Cardiac muscle cell (in vitro differentiated cells and primary cell): ENCODE results near the gene PFKFB2. TPM values are rescaled to one million over a fixed set of nuclear protein-coding genes. Genes with fewer than 3 reads are reported as not detected.

Experiments used
- DNase-seq, 2 donors: peaks; one replicate each; pipeline versions ENCODE4 v3.0.0 to v3.0.0-alpha.2; 2010 to 2017; ENCODE audit warnings: low read depth in 1 of 2, low spot score in 1 of 2
- H3K27ac ChIP-seq: fragments of 200-600 bp; sonication (generic); 2 replicates; pipeline ENCODE4 v1.5.1; 2016
- H3K27me3 ChIP-seq: fragments of 200-600 bp; sonication (generic); 2 replicates; pipeline ENCODE4 v1.6.0; 2016; ENCODE audit warnings: control low read depth
- H3K36me3 ChIP-seq: fragments of 200-600 bp; sonication (generic); 2 replicates; pipeline ENCODE4 v1.5.1; 2016; ENCODE audit warnings: control low read depth
- H3K4me1 ChIP-seq: fragments of 200-600 bp; sonication (generic); 2 replicates; pipeline ENCODE4 v1.8.1; 2017; ENCODE audit warnings: low read depth, mild to moderate bottlenecking, mixed run types
- H3K4me3 ChIP-seq: fragments of 200-600 bp; sonication (generic); 2 replicates; pipeline ENCODE4 v1.5.1; 2016; ENCODE audit warnings: mild to moderate bottlenecking
- H3K9me3 ChIP-seq: fragments of 200-600 bp; sonication (generic); 2 replicates; pipeline ENCODE4 v1.5.1; 2017; ENCODE audit warnings: low read depth, mild to moderate bottlenecking, control low read depth
- CTCF ChIP-seq: IDR thresholded peaks from 2 replicates; pipeline ENCODE4 v1.5.1; 2012; ENCODE audit warnings: low read depth, mild to moderate bottlenecking, low read length
- polyA plus RNA-seq: library from polyadenylated mRNA; unstranded; fragments of >200 nt; fragmentation: Nextera tagmentation; extraction: Ambion mirVana; gene quantifications from 2 replicates; pipeline ENCODE4 v1.2.1, GENCODE V29; 2016
- total RNA-seq: library from RNA; depleted of rRNA; stranded (reverse); fragments of >200 nt; gene quantifications from 2 replicates; pipeline ENCODE4 v1.2.3, GENCODE V29; 2016

The PFKFB2 gene
- total and polyA plus RNA-seq, 2 experiments from 2014 or later = 3.6 to 6.0 TPM

GRCh38 chr1:207024202-207025145 lies 28.6 kb upstream of the PFKFB2 start:
- no peak for TF ChIP-seq CTCF
- H3K27me3 ChIP-seq = no peaks in the 10 kb centered on the region
- peaks cover 32% of the 10 kb centered on the region for H3K4me1 ChIP-seq
- H3K4me3 ChIP-seq = no peak overlapping the region
- no peaks in the 10 kb centered on the region for H3K36me3 ChIP-seq
- peak overlapping the region; percentile 79 for H3K27ac ChIP-seq
- peak in 1 of 2 donors; percentile 78 for DNase-seq
- no peaks in the 10 kb centered on the region for H3K9me3 ChIP-seq

DNA sequence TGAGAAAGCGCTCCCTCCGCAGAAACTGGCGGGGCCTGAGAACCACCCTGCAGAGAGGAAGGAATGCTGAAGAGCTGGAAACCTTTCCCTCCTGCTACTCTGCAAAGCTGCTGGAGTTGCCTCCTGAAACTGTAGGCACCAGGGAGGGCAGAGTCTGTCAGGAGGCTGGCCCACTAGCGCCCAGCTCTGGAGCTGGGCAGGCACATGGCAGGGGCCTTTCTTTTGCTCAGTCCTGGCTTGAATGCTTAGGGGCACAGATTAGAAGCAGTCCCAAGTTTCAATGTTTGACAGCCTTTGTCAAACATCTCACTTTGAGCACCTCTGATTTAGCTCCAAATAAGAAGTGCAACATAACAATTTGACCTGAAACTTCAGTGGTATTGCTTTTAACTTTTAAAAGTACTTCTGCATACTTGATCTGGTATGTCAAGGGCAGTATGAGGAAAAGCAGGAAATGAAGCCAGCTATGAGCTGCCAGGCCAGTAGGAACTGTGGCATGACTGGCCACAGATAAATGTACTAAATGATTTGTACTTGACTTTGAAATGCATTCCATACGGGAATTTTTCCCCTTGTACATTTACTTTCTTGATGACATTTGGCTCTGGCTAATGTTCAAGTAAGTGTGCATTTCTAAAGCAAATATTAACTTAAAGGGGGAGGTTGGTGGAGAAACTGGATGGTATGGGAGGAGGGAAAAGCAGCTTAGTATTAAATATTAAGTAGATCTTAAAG lies 27.8 kb upstream of the PFKFB2 start:
- Histone ChIP-seq H3K27me3 (no peaks in the 10 kb centered on the region), H3K4me1 (peaks cover 41% of the 10 kb centered on the region), H3K27ac (peak overlapping the region; percentile 79), H3K4me3 (no peak overlapping the region), H3K9me3 (no peaks in the 10 kb centered on the region), H3K36me3 (no peaks in the 10 kb centered on the region)
- peak; percentile 57 to 63 for DNase-seq
- no peak for TF ChIP-seq CTCF

DNA sequence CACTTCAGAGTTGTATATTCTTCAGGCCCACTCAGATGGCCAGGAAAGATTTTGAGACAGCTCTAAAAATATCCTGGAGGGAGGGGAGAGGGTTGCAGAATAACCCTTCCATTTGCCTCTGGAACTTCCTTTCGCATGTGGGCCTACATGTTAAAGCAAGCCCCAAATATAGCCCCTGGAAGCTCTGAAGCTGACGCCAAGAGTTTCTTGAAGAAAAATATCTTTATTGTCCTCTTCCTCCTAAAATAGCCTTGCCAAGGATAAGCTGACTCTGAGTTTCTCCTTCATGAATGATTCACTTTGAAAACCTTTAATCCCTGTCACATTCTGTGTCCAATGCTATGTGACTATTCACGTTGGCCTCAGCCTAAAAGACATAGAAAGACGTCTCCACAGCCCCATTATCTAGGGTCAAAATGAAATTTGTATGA lies 27.0 kb upstream of the PFKFB2 start:
- Histone ChIP-seq H3K27ac (peak overlapping the region; percentile 79), H3K36me3 (no peaks in the 10 kb centered on the region), H3K27me3 (no peaks in the 10 kb centered on the region), H3K4me1 (peaks cover 47% of the 10 kb centered on the region), H3K9me3 (no peaks in the 10 kb centered on the region), H3K4me3 (no peak overlapping the region)
- TF ChIP-seq CTCF = no peak
- DNase-seq = no peak

DNA sequence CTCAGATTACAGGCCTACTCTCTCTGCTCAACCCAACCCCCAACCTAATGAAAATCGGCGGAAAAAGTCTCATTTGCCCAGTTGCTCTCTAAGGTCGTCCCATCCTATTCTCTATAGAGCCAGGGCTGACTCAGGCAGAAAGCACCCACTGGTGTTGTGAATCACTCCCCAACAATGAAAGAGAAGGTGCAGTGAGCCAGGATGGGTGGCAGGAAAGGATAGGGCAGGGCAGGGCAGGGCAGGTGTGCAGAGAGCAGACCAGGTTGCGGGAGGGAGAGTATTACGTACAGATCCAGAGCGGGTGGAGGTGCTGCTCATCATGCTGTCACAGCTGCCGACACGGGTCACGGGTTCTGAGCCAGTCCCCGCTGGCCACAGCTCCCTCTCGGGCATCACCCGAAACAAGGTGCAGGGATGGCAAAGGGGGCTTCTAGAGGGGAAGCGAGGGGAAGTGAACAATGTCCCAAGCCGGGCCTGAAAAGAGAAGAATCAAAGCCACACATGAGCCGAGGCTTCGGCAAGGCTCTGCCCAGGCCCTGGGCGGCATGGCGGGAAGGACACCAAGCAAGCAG lies 25.8 kb upstream of the PFKFB2 start:
- Histone ChIP-seq H3K27ac (no peak overlapping the region), H3K9me3 (no peaks in the 10 kb centered on the region), H3K4me3 (no peak overlapping the region), H3K27me3 (no peaks in the 10 kb centered on the region), H3K36me3 (no peaks in the 10 kb centered on the region), H3K4me1 (peaks cover 47% of the 10 kb centered on the region)
- DNase-seq = no peak
- no peak for TF ChIP-seq CTCF

DNA sequence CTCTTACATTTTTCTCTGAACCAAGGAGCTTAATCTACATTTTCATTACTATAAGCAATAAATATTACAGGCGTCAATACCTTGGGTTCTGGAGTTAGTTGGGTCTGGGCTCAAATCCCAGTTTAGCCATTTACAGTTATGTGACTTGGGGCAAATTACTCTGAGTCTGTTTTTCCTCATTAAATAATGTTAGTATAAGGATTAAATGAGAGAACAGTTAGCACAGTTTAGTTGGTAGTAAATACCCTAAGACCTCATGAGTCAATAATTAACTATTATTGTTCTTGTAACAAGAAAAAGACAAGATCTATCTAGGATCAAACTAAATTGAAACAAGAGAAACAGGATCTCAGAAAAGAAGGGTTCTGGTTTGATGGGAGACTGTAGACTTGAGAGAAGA lies 25.2 kb upstream of the PFKFB2 start:
- Histone ChIP-seq H3K4me3 (no peak overlapping the region), H3K9me3 (no peaks in the 10 kb centered on the region), H3K4me1 (peaks cover 47% of the 10 kb centered on the region), H3K36me3 (no peaks in the 10 kb centered on the region), H3K27me3 (no peaks in the 10 kb centered on the region), H3K27ac (no peak overlapping the region)
- DNase-seq = no peak
- no peak for TF ChIP-seq CTCF
